ENCODE measurements around the gene TMEM9. TPM values are rescaled to one million over a fixed set of nuclear protein-coding genes. Genes with fewer than 3 reads are reported as not detected.
A peak's percentile ranks its signal among the peaks of the same experiment; 100 is the strongest.

Gene TMEM9
- total RNA-seq, 1 donor from 2014 or later: 26.6 TPM

GRCh38 chr1:201153474-201154388 is 543 bp downstream of the TMEM9 start:
- ATAC-seq (peak; percentile 82), DNase-seq (ENCODE audit: missing footprints) (no peak)
- intact Hi-C loops (cut with DNase I): loop anchor here (1.0 to 2.0 kb wide), 2 partner anchors 17 to 69 kb away; no protein-coding TSS in a partner anchor

- intact Hi-C loops (cut with DNase I): no loop called here
- ATAC-seq: no peak
Observed at GRCh38 chr1:201149400-201149799, 4.9 kb downstream of the TMEM9 start.

GRCh38 chr1:201147396-201148015 is 6.8 kb downstream of the TMEM9 start:
- DNase-seq (ENCODE audit: missing footprints): no peak
- intact Hi-C loops (cut with DNase I): no loop called here
- no peak for ATAC-seq

More at GRCh38 chr1:201149400-201149799, 4.9 kb downstream of the TMEM9 start:
- DNase-seq (ENCODE audit: missing footprints): no peak

- ATAC-seq (no peak), DNase-seq (ENCODE audit: missing footprints) (no peak)
- intact Hi-C loops (cut with DNase I): no loop called here
Observed at GRCh38 chr1:201146626-201147390, 7.5 kb downstream of the TMEM9 start.

- ATAC-seq: no peak
- intact Hi-C loops (cut with DNase I): no loop called here
Observed at GRCh38 chr1:201145816-201146215, 8.5 kb downstream of the TMEM9 start.

GRCh38 chr1:201145132-201145531 is 9.1 kb downstream of the TMEM9 start:
- ATAC-seq (no peak), DNase-seq (ENCODE audit: missing footprints) (no peak)
- intact Hi-C loops (cut with DNase I): no loop called here

More at GRCh38 chr1:201145816-201146215, 8.5 kb downstream of the TMEM9 start:
- DNase-seq (ENCODE audit: missing footprints): no peak

GRCh38 chr1:201144701-201145100 is 9.6 kb downstream of the TMEM9 start:
- no peak for ATAC-seq
- no peak for DNase-seq (ENCODE audit: missing footprints)
- intact Hi-C loops (cut with DNase I): no loop called here

GRCh38 chr1:201143726-201144635 is 10.3 kb downstream of the TMEM9 start:
- ATAC-seq (no peak), DNase-seq (ENCODE audit: missing footprints) (no peak)
- intact Hi-C loops (cut with DNase I): no loop called here

GRCh38 chr1:201142849-201143725 is 11.2 kb downstream of the TMEM9 start:
- ATAC-seq (no peak), DNase-seq (ENCODE audit: missing footprints) (no peak)
- intact Hi-C loops (cut with DNase I): no loop called here

GRCh38 chr1:201142011-201142848 is 12.0 kb downstream of the TMEM9 start:
- DNase-seq (ENCODE audit: missing footprints) (peak; percentile 80), ATAC-seq (peak; percentile 81)
- intact Hi-C loops (cut with DNase I): no loop called here

GRCh38 chr1:201141418-201141817 is 12.9 kb downstream of the TMEM9 start:
- ATAC-seq (no peak), DNase-seq (ENCODE audit: missing footprints) (peak; percentile 53)
- intact Hi-C loops (cut with DNase I): no loop called here

GRCh38 chr1:201140941-201141260 is 13.4 kb downstream of the TMEM9 start:
- intact Hi-C loops (cut with DNase I): no loop called here
- peak; percentile 23 for DNase-seq (ENCODE audit: missing footprints)
- no peak for ATAC-seq

GRCh38 chr1:201140235-201140940 is 13.9 kb downstream of the TMEM9 start:
- ATAC-seq (no peak), DNase-seq (ENCODE audit: missing footprints) (peak; percentile 34)
- intact Hi-C loops (cut with DNase I): no loop called here

- intact Hi-C loops (cut with DNase I): no loop called here
- ATAC-seq (no peak), DNase-seq (ENCODE audit: missing footprints) (peak; percentile 45)
Observed at GRCh38 chr1:201139756-201140155, 14.5 kb downstream of the TMEM9 start.

GRCh38 chr1:201139306-201139705 is 15.0 kb downstream of the TMEM9 start:
- intact Hi-C loops (cut with DNase I): no loop called here
- peak; percentile 14 for DNase-seq (ENCODE audit: missing footprints)
- no peak for ATAC-seq

- DNase-seq (ENCODE audit: missing footprints) (peak; percentile 58), ATAC-seq (no peak)
- intact Hi-C loops (cut with DNase I): no loop called here
Observed at GRCh38 chr1:201138311-201138840, 15.9 kb downstream of the TMEM9 start.
